A549 (cell line): Measurements from ENCODE around the gene GMDS. TPM values are rescaled to one million over a fixed set of nuclear protein-coding genes. Genes with fewer than 3 reads are reported as not detected.

Experiments used
- ATAC-seq, 2 experiments: fragments of 200-7000 bp in 1 of 2; fragments of >200 bp in 1 of 2; cut with Nextera tagmentation in 1 of 2; cut with Tn5 transposase in 1 of 2; 3 replicates each; pipeline versions ENCODE4 v1.8.0 to v1.9.1; 2018 to 2020; ENCODE audit warnings: mild to moderate bottlenecking in 1 of 2, moderate library complexity in 1 of 2
- CTCF ChIA-PET: fragments of 300-600 bp; sonication (Branson Sonifier 250); formaldehyde crosslinking; extraction: SDS; loops from one replicate; lab custom pipeline; 2021; ENCODE audit warnings: antibody characterized with exemption, inconsistent platforms; lab: Yijun Ruan, JAX
- POLR2A ChIA-PET: fragments of 350-600 bp; formaldehyde crosslinking; extraction: SDS; loops from one replicate; lab custom pipeline; 2021; ENCODE audit warnings: antibody characterized with exemption, inconsistent platforms; lab: Yijun Ruan, JAX
- DNase-seq, 2 experiments: peaks; one replicate each; pipeline versions ENCODE4 v3.0.0 to v3.0.0-alpha.2; 2011 to 2016; ENCODE audit warnings: low read depth in 1 of 2, low spot score in 1 of 2
- FAIRE-seq: peaks from 2 replicates; lab custom pipeline; 2011; peaks lifted over from hg19 to GRCh38; lab: Jason Lieb, UNC
- H3K27ac ChIP-seq, 2 experiments: fragments of >200 bp; sonication (Bioruptor Twin); formaldehyde crosslinking; 3 replicates each; pipeline ENCODE4 v1.5.1; 2016 to 2017
- H3K4me1 ChIP-seq: fragments of >200 bp; sonication (Bioruptor Twin); formaldehyde crosslinking; 3 replicates; pipeline ENCODE4 v1.6.1; 2016
- H3K4me2 ChIP-seq: fragments of >200 bp; sonication (Bioruptor Twin); formaldehyde crosslinking; 3 replicates; pipeline ENCODE4 v1.6.1; 2016
- H3K4me3 ChIP-seq: fragments of >200 bp; sonication (Bioruptor Twin); formaldehyde crosslinking; 3 replicates; pipeline ENCODE4 v1.5.1; 2016
- H3K9me3 ChIP-seq: fragments of >200 bp; sonication (Bioruptor Twin); formaldehyde crosslinking; 3 replicates; pipeline ENCODE4 v1.6.1; 2016
- BHLHE40 ChIP-seq: IDR thresholded peaks from 2 replicates; pipeline ENCODE4 v1.6.1; 2012; ENCODE audit warnings: low read depth, low read length, inconsistent platforms
- CBX2 ChIP-seq: fragments of 200-600 bp; sonication (generic); IDR thresholded peaks from 2 replicates; pipeline ENCODE4 v1.6.1; 2016; ENCODE audit warnings: low read depth, mild to moderate bottlenecking, borderline replicate concordance
- FOXS1 ChIP-seq: fragments of 250-450 bp; sonication (Bioruptor Pico); IDR thresholded peaks from 2 replicates; pipeline ENCODE4 v1.5.0; 2020; ENCODE audit warnings: mild to moderate bottlenecking, moderate library complexity
- HDAC2 ChIP-seq: fragments of 200-600 bp; sonication (generic); IDR thresholded peaks from 2 replicates; pipeline ENCODE4 v1.6.1; 2016
- HEYL ChIP-seq: fragments of 250-450 bp; sonication (Bioruptor Pico); IDR thresholded peaks from 2 replicates; pipeline ENCODE4 v1.8.0; 2021; ENCODE audit warnings: mild to moderate bottlenecking, moderate library complexity
- HOXB13 ChIP-seq: fragments of 250-450 bp; sonication (Bioruptor Pico); IDR thresholded peaks from 2 replicates; pipeline ENCODE4 v1.5.0; 2020; ENCODE audit warnings: low read depth, mild to moderate bottlenecking, moderate library complexity
- JUNB ChIP-seq: fragments of >200 bp; sonication (Bioruptor Twin); formaldehyde crosslinking; IDR thresholded peaks from 2 replicates; pipeline ENCODE4 v1.6.1; 2016
- KDM1A ChIP-seq: fragments of 200-600 bp; sonication (generic); IDR thresholded peaks from 2 replicates; pipeline ENCODE4 v1.6.1; 2016; ENCODE audit warnings: low read depth, mild to moderate bottlenecking
- MAFK ChIP-seq: fragments of 450-650 bp; IDR thresholded peaks from 2 replicates; pipeline ENCODE4 v1.6.1; 2014; ENCODE audit not compliant: partially characterized antibody
- NPAS2 ChIP-seq: fragments of 250-450 bp; sonication (Bioruptor Pico); IDR thresholded peaks from 2 replicates; pipeline ENCODE4 v1.8.0; 2022; ENCODE audit warnings: mild to moderate bottlenecking, moderate library complexity, borderline replicate concordance
- NR3C1 ChIP-seq: fragments of >200 bp; sonication (Bioruptor Twin); formaldehyde crosslinking; IDR thresholded peaks from 3 replicates; pipeline ENCODE4 v1.6.1; 2017
- POLR2A ChIP-seq: IDR thresholded peaks from 2 replicates; pipeline ENCODE4 v1.6.1; 2012; ENCODE audit warnings: mild to moderate bottlenecking, low read length
- POLR2AphosphoS2 ChIP-seq: conservative IDR thresholded peaks from 2 replicates; pipeline ENCODE4 v1.6.1; 2012; ENCODE audit warnings: low read length, improper control_type of control experiment, inconsistent platforms
- RCOR1 ChIP-seq: fragments of 150-350 bp; IDR thresholded peaks from 2 replicates; pipeline ENCODE4 v1.6.1; 2014; ENCODE audit warnings: antibody characterized with exemption, low read length, low read depth
- RNF2 ChIP-seq: fragments of 200-600 bp; sonication (generic); IDR thresholded peaks from 2 replicates; pipeline ENCODE4 v1.6.1; 2016; ENCODE audit warnings: low read depth, mild to moderate bottlenecking, antibody characterized with exemption, moderate library complexity, borderline replicate concordance
- TFCP2L1 ChIP-seq: fragments of 250-450 bp; sonication (Bioruptor Pico); IDR thresholded peaks from 2 replicates; pipeline ENCODE4 v1.5.0; 2021; ENCODE audit warnings: mild to moderate bottlenecking
- ZFP36 ChIP-seq: fragments of 450-650 bp; IDR thresholded peaks from 2 replicates; pipeline ENCODE4 v1.6.1; 2014; ENCODE audit warnings: borderline replicate concordance; ENCODE audit not compliant: partially characterized antibody
- WGBS: methylation state at CpG from one replicate; pipeline ENCODE4 v1.1.6; 2017; ENCODE audit errors: missing lambda C conversion rate; 5-methylcytosine and 5-hydroxymethylcytosine counted together
- polyA plus RNA-seq, 4 experiments: library from polyadenylated mRNA; depleted of rRNA in 3 of 4; stranded (reverse); fragments of >200 nt; fragmentation: RNase III in 1 of 4; extraction: RNeasy Plus Mini Kit Qiagen cat#74134 plus additional on column Dnase treatment in 1 of 4; gene quantifications; 2 replicates in 3 of 4; 3 replicates in 1 of 4; pipeline ENCODE4 v1.2.3, GENCODE V29; 2011 to 2017
- TF ChIP-seq, protein P1 (sequence below): fragments of 250-450 bp; sonication (Bioruptor Pico); IDR thresholded peaks from 2 replicates; pipeline ENCODE4 v1.5.0; 2021; ENCODE audit warnings: mild to moderate bottlenecking, moderate library complexity, borderline replicate concordance
- TF ChIP-seq, protein P2 (sequence below): IDR thresholded peaks from 2 replicates; pipeline ENCODE4 v1.6.1; 2012; ENCODE audit warnings: low read depth, borderline replicate concordance
- TF ChIP-seq, protein P3 (sequence below): fragments of >200 bp; sonication (Bioruptor Twin); formaldehyde crosslinking; IDR thresholded peaks from 3 replicates; pipeline ENCODE4 v1.6.1; 2016

GMDS gene
- polyA plus RNA-seq, 2 of the 4 experiments (the other 2 are of a cell fraction) = 9.9 to 12.4 TPM

GRCh38 chr6:1945235-1945832 is 300.1 kb downstream of the GMDS start:
- no peak for FAIRE-seq

GRCh38 chr6:1942834-1943233 is 302.6 kb downstream of the GMDS start:
- H3K9me3 ChIP-seq = no peaks in the 10 kb centered on the region
- H3K4me2 ChIP-seq = no peak overlapping the region
- H3K4me3 ChIP-seq = no peak overlapping the region
- FAIRE-seq (no peak), DNase-seq (no peak), ATAC-seq (no peak)
- no peak for TF ChIP-seq JUNB
- TF ChIP-seq RCOR1 = no peak
- no peak for TF ChIP-seq BHLHE40
- TF ChIP-seq TFCP2L1 (CRISPR knock-in tag) = no peak
- TF ChIP-seq HDAC2 = no peak
- no peak for TF ChIP-seq NR3C1
- TF ChIP-seq, protein P1, sequence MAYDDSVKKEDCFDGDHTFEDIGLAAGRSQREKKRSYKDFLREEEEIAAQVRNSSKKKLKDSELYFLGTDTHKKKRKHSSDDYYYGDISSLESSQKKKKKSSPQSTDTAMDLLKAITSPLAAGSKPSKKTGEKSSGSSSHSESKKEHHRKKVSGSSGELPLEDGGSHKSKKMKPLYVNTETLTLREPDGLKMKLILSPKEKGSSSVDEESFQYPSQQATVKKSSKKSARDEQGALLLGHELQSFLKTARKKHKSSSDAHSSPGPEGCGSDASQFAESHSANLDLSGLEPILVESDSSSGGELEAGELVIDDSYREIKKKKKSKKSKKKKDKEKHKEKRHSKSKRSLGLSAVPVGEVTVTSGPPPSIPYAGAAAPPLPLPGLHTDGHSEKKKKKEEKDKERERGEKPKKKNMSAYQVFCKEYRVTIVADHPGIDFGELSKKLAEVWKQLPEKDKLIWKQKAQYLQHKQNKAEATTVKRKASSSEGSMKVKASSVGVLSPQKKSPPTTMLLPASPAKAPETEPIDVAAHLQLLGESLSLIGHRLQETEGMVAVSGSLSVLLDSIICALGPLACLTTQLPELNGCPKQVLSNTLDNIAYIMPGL (CRISPR knock-in tag) = no peak
- ChIA-PET CTCF (no interaction called here), POLR2A (no interaction called here)
- no peak overlapping the region for H3K27ac ChIP-seq
- WGBS = 98% methylated on average over 4 of the region's 6 CpGs
- no peaks in the 10 kb centered on the region for H3K4me1 ChIP-seq

More at GRCh38 chr6:1945235-1945832, 300.1 kb downstream of the GMDS start:
- Histone ChIP-seq H3K27ac (no peak overlapping the region), H3K9me3 (no peaks in the 10 kb centered on the region), H3K4me3 (no peak overlapping the region), H3K4me2 (no peak overlapping the region), H3K4me1 (no peaks in the 10 kb centered on the region)
- 81% methylated on average over 9 of the region's 9 CpGs for WGBS
- POLR2A ChIA-PET = no interaction called here
- DNase-seq = no peak
- TF ChIP-seq MAFK (no peak), KDM1A (no peak), NPAS2 (CRISPR knock-in tag) (no peak), HEYL (no peak), JUNB (no peak), RNF2 (no peak), POLR2AphosphoS2 (no peak), TFCP2L1 (CRISPR knock-in tag) (no peak), FOXS1 (CRISPR knock-in tag) (no peak), CBX2 (no peak), ZFP36 (no peak), BHLHE40 (no peak), HOXB13 (CRISPR knock-in tag) (no peak)
- TF ChIP-seq, protein P2, sequence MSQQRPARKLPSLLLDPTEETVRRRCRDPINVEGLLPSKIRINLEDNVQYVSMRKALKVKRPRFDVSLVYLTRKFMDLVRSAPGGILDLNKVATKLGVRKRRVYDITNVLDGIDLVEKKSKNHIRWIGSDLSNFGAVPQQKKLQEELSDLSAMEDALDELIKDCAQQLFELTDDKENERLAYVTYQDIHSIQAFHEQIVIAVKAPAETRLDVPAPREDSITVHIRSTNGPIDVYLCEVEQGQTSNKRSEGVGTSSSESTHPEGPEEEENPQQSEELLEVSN = no peak
- TF ChIP-seq, protein P3, sequence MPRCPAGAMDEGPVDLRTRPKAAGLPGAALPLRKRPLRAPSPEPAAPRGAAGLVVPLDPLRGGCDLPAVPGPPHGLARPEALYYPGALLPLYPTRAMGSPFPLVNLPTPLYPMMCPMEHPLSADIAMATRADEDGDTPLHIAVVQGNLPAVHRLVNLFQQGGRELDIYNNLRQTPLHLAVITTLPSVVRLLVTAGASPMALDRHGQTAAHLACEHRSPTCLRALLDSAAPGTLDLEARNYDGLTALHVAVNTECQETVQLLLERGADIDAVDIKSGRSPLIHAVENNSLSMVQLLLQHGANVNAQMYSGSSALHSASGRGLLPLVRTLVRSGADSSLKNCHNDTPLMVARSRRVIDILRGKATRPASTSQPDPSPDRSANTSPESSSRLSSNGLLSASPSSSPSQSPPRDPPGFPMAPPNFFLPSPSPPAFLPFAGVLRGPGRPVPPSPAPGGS = no peak
- no peak for ATAC-seq
- CTCF ChIA-PET = no interaction called here

- Histone ChIP-seq H3K9me3 (no peaks in the 10 kb centered on the region), H3K4me3 (no peak overlapping the region), H3K27ac (no peak overlapping the region), H3K4me1 (no peaks in the 10 kb centered on the region), H3K4me2 (no peak overlapping the region)
- FAIRE-seq (no peak), DNase-seq (no peak), ATAC-seq (no peak)
- CTCF ChIA-PET = no interaction called here
- TF ChIP-seq POLR2AphosphoS2 (no peak), POLR2A (no peak)
- POLR2A ChIA-PET = no interaction called here
- WGBS = 62% methylated on average over 4 of the region's 4 CpGs
Observed at GRCh38 chr6:1941534-1941933, 303.9 kb downstream of the GMDS start.
